ENCODE results near the gene MALRD1. TPM values are rescaled to one million over a fixed set of nuclear protein-coding genes. Genes with fewer than 3 reads are reported as not detected.

Gene MALRD1
- total RNA-seq, 4 donors from 2014 or later = 0.94 to 4.5 (median 2.3) TPM; not detected in 1

DNA sequence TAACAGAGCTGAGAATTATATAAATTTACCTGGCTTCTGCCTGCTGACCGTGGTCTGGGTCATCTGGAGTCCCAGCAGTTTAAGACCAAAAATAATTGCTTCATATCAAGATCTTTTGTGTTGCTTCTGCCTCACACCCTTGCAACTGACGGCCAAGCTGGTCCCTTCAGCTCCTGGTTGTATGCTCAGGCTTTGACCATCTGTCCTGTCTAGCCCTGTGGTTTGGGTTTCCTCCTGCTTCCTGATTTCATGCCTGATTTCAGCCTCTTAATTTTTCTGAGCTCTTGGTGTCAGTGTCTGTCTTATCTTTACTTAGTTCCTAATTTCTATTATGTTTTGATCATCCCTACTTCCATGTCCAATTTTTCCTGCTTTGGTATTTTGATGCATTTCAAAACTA is 679.8 kb downstream of the MALRD1 start:
- Histone ChIP-seq H3K4me3 (replicated peaks in 1 of 3) (no peak overlapping the region), H3K4me1 (no peaks in the 10 kb centered on the region), H3K36me3 (no peaks in the 10 kb centered on the region), H3K9me3 (no peaks in the 10 kb centered on the region), H3K27me3 (no peaks in the 10 kb centered on the region), H3K27ac (no peak overlapping the region)
- intact Hi-C loops (cut with DNase I) = no loop called here
- DNase-seq = no peak
- WGBS, 2 donors = 76 to 90% methylated on average over 2 of the region's 2 CpGs
- TF ChIP-seq, protein P1, sequence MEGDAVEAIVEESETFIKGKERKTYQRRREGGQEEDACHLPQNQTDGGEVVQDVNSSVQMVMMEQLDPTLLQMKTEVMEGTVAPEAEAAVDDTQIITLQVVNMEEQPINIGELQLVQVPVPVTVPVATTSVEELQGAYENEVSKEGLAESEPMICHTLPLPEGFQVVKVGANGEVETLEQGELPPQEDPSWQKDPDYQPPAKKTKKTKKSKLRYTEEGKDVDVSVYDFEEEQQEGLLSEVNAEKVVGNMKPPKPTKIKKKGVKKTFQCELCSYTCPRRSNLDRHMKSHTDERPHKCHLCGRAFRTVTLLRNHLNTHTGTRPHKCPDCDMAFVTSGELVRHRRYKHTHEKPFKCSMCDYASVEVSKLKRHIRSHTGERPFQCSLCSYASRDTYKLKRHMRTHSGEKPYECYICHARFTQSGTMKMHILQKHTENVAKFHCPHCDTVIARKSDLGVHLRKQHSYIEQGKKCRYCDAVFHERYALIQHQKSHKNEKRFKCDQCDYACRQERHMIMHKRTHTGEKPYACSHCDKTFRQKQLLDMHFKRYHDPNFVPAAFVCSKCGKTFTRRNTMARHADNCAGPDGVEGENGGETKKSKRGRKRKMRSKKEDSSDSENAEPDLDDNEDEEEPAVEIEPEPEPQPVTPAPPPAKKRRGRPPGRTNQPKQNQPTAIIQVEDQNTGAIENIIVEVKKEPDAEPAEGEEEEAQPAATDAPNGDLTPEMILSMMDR (IDR thresholded peaks at IDR 0.05) = no peak
- no peak for TF ChIP-seq POLR2A (IDR thresholded peaks at IDR 0.05)

- no peaks in the 10 kb centered on the region for H3K27me3 ChIP-seq
- TF ChIP-seq POLR2A (IDR thresholded peaks at IDR 0.05) = no peak
- TF ChIP-seq, protein P1 (IDR thresholded peaks at IDR 0.05) = no peak
- intact Hi-C loops (cut with DNase I) = no loop called here
- H3K4me1 ChIP-seq = no peaks in the 10 kb centered on the region
- 93 to 95% methylated on average over 2 of the region's 2 CpGs for WGBS, 2 donors
- no peak for DNase-seq
- no peaks in the 10 kb centered on the region for H3K9me3 ChIP-seq
- no peak overlapping the region for H3K27ac ChIP-seq
- no peak overlapping the region for H3K4me3 ChIP-seq (replicated peaks in 1 of 3)
- H3K36me3 ChIP-seq = no peaks in the 10 kb centered on the region
Observed at GRCh38 chr10:19728964-19729363, 680.4 kb downstream of the MALRD1 start.

- Histone ChIP-seq H3K36me3 (no peaks in the 10 kb centered on the region), H3K27me3 (no peaks in the 10 kb centered on the region), H3K27ac (no peak overlapping the region), H3K4me1 (no peaks in the 10 kb centered on the region), H3K9me3 (no peaks in the 10 kb centered on the region), H3K4me3 (replicated peaks in 1 of 3) (no peak overlapping the region)
- 68 to 88% methylated on average over 2 of the region's 2 CpGs for WGBS, 2 donors
- no peak for TF ChIP-seq POLR2A (IDR thresholded peaks at IDR 0.05)
- TF ChIP-seq, protein P1 (IDR thresholded peaks at IDR 0.05) = no peak
- DNase-seq = no peak
- intact Hi-C loops (cut with DNase I) = no loop called here
Observed at GRCh38 chr10:19730167-19730906, 681.7 kb downstream of the MALRD1 start.

- Histone ChIP-seq H3K9me3 (no peaks in the 10 kb centered on the region), H3K27ac (no peak overlapping the region), H3K36me3 (no peaks in the 10 kb centered on the region), H3K4me3 (replicated peaks in 1 of 3) (no peak overlapping the region), H3K27me3 (no peaks in the 10 kb centered on the region), H3K4me1 (no peaks in the 10 kb centered on the region)
- DNase-seq = no peak
- intact Hi-C loops (cut with DNase I) = no loop called here
- TF ChIP-seq, protein P1 (IDR thresholded peaks at IDR 0.05) = no peak
- TF ChIP-seq POLR2A (IDR thresholded peaks at IDR 0.05) = no peak
Observed at GRCh38 chr10:19730907-19731217, 682.3 kb downstream of the MALRD1 start.

DNA sequence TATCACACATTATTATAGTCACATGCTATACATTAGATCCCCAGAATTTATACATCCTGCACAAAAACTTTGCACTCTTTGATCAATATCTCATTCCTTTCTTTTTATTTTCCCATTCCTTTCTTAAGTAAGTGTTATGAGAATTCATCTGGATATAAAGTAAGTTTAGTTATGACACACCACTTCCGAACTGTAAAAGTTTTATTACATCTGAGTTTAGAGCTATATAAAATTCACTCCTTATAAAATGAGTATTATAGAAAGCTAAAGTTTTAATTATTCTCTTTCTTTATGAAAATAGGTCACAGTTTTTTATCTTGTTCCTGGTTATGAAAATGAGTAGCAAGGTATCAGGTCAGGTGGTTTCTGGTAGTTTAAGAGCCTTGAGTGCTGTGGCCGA is 683.0 kb downstream of the MALRD1 start:
- intact Hi-C loops (cut with DNase I) = no loop called here
- Histone ChIP-seq H3K4me3 (replicated peaks in 1 of 3) (no peak overlapping the region), H3K4me1 (no peaks in the 10 kb centered on the region), H3K27ac (no peak overlapping the region), H3K36me3 (no peaks in the 10 kb centered on the region), H3K9me3 (no peaks in the 10 kb centered on the region), H3K27me3 (no peaks in the 10 kb centered on the region)
- no peak for DNase-seq
- no peak for TF ChIP-seq POLR2A (IDR thresholded peaks at IDR 0.05)
- TF ChIP-seq, protein P1 (IDR thresholded peaks at IDR 0.05) = no peak
- WGBS, 2 donors = 89 to 96% methylated on average over 2 of the region's 2 CpGs

Measured in thyroid gland (tissue), 4 donors.